ENCODE results near the gene ELN. TPM values are rescaled to one million over a fixed set of nuclear protein-coding genes. Genes with fewer than 3 reads are reported as not detected.
"Not testable (repeated sequence)": the region's sequence is repeated elsewhere in the genome, so short reads cannot be mapped to it uniquely, and the experiment has no call there.

Gene ELN
- total RNA-seq, 1 donor from 2014 or later, result 6.2 TPM

DNA sequence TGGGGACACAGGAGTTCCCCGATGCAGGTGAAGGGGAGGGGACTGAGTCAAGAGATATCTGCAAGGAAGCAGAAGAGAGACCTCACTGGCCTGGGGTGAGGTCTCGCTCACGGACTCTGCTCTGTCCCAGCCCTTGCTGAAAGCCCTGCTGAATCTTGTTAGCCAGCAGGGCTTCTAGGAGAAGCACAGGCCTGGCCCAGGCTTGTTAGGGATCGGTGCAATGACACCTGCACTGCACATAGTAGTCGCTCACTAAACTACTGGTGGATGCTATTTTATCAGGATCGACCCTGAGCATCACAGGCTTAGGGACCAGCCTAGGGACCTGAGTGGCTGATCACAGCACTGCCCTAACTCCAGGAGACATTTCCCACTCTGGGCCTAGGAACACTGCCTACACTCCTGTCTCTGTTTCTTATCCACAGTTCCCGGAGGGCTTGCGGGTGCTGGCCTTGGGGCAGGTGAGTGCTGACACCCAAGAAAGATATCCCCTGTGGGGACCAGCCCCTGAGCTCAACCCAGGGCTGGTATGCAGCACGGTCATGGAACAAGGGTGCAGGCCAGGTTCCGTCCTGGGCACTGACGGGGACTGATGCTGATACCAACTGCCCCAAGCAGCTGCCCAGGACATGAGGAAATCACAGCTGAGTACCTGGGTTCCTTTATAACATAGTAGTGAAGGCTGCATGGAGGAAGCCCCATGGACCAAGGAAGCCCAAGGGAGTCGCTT lies 13.0 kb downstream of the ELN start:
- no peak for DNase-seq (ENCODE audit: low read depth in 2 of 2)

GRCh38 chr7:74042746-74043522 lies 15.0 kb downstream of the ELN start:
- no peak for DNase-seq (ENCODE audit: low read depth in 2 of 2)

DNA sequence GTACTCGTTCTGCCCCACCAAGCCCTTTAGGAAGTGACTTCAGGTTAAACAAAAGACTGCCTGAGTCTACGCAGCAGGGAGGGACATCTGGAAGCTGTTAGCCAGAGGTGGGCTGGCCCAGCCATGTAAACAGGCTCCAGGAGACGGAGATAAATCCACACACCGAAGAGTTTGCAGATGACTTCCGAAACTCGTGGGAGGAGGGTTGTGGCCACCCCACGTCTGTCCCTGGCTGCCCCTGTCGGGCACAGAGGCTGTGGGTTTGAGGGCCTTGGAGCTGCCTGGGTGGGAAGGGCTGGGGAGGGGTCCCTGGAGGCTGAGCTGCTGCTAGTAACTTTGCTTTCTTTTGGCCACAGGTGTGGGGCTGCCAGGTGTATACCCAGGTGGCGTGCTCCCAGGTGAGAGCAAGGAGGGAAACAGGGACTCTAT lies 15.6 kb downstream of the ELN start:
- DNase-seq (ENCODE audit: low read depth in 2 of 2), result no peak

DNA sequence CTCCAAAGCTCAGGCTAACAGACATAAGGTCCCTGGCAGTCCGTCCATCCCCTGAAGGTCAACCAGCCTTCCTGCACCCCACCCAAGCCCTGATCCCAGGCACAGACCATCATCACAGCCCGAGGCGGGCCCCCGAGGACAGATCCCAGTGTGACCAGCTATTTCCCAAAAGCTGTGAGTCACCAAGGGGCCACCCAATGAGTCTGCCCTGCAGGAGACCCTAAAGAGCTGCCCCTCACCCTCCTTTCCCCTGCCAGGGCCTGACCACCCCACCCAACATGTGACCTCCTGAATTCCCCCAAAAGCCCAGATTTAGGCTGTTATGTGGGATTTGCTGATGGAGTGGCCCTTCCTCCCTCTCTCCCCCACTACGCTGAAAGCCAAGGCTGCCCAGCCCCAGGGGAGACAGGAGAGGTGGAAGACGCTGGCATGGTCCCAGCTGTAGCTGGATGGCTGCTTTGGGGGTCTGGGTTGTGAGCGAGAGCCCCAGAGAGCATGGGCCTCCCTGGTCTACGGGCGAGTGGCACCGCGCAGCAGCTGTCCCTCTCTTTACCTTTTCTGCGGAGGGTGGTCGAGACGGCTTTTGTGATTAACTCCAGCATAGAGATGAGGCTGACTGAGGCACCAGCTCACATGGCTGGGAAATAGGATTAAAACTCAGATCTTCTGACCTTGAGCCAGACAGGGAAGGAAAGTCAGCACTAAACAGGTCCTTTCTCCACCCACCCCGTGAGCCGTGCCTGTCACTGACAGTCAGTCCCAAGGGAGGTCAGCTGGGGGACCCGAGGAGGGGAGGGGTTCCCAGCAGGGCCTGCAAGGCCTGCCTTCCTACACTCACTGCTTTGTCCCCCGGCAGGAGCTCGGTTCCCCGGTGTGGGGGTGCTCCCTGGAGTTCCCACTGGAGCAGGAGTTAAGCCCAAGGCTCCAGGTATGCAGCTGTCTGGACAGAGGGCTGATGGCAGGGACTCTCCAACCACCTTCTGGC lies 16.7 kb downstream of the ELN start:
- no peak for DNase-seq (ENCODE audit: low read depth in 2 of 2)

- not testable (repeated sequence) for DNase-seq (ENCODE audit: low read depth in 2 of 2)
These were observed 18.6 kb downstream of the ELN start for GRCh38 chr7:74046581-74046980.

- no peak for DNase-seq (ENCODE audit: low read depth in 2 of 2)
These were observed 19.9 kb downstream of the ELN start for GRCh38 chr7:74047804-74048380.

DNA sequence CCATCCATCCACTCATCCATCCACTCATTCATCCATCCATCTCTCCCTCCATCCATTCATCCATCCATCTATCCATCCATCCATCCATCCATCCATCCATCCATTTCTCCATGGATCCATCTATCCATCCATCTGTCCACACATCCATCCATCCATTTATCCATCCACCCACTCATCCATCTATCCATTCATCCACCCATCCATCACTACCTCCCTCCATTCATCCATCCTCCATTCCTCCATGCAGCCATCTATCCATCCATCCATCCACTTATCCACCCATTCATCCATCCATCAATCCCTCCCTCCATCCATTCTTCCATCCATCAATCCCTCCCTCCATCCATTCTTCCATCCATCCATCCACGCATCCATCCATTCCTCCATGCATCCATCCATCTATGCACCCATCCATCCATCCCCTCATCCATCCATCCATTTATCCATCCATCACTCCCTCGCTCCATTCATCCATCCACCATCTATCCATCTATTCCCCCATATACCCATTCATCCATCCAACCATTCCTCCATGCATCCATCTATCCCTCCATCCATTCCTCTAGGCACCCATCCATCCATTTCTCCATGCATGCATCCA lies 21.1 kb downstream of the ELN start:
- no peak for DNase-seq (ENCODE audit: low read depth in 2 of 2)

GRCh38 chr7:74049997-74050798 lies 22.2 kb downstream of the ELN start:
- DNase-seq (ENCODE audit: low read depth in 2 of 2), result no peak

GRCh38 chr7:74051193-74051592 lies 23.2 kb downstream of the ELN start:
- no peak for DNase-seq (ENCODE audit: low read depth in 2 of 2)

DNA sequence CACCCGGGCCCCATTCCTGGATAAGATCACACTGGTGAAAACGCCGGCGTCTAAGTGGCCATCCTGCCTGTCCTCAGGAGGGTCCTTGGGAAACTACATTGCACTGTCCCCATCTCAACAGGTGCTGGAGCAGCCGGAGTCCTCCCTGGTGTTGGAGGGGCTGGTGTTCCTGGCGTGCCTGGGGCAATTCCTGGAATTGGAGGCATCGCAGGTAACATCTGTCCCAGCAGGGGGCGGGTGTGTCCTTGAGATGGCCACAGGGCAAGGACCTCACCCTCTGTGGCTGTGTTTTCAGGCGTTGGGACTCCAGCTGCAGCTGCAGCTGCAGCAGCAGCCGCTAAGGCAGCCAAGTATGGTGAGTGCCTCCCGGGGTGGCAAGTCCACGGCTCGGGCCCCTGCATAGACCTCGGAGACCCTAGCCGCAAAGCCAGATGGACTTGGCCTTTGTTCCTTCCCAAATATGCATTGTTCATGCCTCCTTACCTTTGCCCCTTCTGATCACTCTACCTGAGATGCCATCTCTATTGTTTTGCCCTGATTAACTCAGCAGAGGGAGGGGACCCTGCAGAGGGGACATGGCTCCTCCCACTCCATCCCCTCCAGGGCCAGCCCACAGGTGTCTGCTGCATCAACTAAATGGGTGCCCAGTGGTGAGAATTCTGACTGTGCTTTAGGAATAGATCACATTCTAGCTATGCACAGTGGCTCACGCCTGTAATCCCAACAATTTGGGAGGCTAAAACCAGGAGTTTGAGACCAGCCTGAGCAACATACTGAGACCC lies 23.8 kb downstream of the ELN start:
- peak in 1 of 2 donors; percentile 25 for DNase-seq (ENCODE audit: low read depth in 2 of 2)

- DNase-seq (ENCODE audit: low read depth in 2 of 2), result no peak
These were observed 24.7 kb downstream of the ELN start for GRCh38 chr7:74052628-74053027.

- DNase-seq (ENCODE audit: low read depth in 2 of 2), result no peak
These were observed 25.7 kb downstream of the ELN start for GRCh38 chr7:74053589-74054186.

GRCh38 chr7:74056096-74056915 lies 28.3 kb downstream of the ELN start:
- no peak for DNase-seq (ENCODE audit: low read depth in 2 of 2)

DNA sequence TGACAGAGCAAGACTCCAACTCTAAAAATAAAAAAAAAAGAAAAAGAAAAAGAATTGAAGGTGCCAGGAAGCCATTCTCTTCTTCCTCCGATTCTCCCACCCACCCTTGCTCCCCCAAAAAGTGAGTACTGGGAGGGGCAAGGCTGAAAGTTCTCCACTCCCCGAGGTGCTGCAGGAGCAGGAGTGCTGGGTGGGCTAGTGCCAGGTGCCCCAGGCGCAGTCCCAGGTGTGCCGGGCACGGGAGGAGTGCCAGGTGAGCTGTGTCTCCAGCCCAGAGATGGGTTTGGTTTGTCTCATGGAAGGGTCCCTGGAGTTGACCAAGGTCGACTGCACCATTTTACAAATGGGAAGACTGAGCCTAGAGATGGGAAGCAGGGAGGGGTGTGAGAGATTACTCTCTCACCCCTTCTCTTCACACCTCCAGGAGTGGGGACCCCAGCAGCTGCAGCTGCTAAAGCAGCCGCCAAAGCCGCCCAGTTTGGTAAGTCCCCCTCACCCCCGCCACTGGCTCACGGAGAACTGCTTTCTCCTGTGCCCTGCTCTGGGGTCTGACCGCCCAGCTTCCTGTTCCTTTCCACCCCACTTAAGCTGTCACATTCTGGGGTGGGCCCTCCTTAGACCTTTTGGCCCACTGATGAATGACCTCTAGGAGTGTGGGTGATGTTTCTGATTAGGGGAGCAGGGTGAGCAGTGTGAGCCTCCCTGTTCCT lies 29.4 kb downstream of the ELN start:
- DNase-seq (ENCODE audit: low read depth in 2 of 2), result no peak

GRCh38 chr7:74057987-74058386 lies 30.0 kb downstream of the ELN start:
- no peak for DNase-seq (ENCODE audit: low read depth in 2 of 2)

- DNase-seq (ENCODE audit: low read depth in 2 of 2), result no peak
These were observed 30.5 kb downstream of the ELN start for GRCh38 chr7:74058486-74058885.

DNA sequence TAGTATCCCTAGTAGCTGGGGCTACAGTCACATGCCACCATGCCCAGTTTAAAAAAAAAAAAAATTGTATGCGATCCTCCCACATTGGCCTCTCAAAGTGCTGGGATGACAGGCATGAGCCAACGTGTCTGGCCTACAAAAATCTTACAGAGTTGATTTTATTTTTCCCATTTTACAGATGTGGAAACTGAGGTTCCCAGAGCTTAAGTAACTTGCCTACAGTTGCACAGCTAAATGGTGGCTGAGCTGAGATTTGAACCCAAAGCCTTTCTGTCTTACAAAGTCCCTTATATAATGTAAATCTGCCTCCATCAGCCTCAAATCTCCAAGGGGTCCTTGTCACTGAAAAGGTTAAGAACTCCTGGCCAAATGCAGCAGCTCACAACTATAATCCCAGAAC lies 31.1 kb downstream of the ELN start:
- no peak for DNase-seq (ENCODE audit: low read depth in 2 of 2)
